ENCODE data around the gene RPL5. TPM values are rescaled to one million over a fixed set of nuclear protein-coding genes. Genes with fewer than 3 reads are reported as not detected.

RPL5 gene
- total and polyA plus RNA-seq, 2 of the 8 experiments (the other 6 are each of a cell fraction or from before 2014, with no cell fraction given), result 1,506 to 2,034 TPM

DNA sequence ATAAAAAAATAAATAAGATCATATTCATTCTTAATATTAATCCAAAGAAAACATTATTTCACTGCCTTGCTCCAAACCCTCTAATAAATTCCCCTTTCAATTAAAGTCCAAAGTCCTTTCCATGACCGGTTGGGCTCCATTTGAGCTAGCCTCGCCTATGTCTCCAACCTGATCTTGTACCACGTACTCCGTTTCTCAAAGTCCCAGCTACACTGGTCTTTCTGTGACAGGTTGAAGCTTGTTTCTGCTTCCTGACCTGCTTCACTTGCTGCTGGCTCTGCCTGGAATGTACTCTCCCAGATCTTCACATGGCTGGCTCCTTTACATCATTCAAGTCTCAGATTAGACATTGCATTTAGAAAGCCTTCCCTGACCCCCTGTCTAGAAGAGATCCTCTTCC lies 16.4 kb downstream of the RPL5 start (continued):
- TF ChIP-seq, protein P1, sequence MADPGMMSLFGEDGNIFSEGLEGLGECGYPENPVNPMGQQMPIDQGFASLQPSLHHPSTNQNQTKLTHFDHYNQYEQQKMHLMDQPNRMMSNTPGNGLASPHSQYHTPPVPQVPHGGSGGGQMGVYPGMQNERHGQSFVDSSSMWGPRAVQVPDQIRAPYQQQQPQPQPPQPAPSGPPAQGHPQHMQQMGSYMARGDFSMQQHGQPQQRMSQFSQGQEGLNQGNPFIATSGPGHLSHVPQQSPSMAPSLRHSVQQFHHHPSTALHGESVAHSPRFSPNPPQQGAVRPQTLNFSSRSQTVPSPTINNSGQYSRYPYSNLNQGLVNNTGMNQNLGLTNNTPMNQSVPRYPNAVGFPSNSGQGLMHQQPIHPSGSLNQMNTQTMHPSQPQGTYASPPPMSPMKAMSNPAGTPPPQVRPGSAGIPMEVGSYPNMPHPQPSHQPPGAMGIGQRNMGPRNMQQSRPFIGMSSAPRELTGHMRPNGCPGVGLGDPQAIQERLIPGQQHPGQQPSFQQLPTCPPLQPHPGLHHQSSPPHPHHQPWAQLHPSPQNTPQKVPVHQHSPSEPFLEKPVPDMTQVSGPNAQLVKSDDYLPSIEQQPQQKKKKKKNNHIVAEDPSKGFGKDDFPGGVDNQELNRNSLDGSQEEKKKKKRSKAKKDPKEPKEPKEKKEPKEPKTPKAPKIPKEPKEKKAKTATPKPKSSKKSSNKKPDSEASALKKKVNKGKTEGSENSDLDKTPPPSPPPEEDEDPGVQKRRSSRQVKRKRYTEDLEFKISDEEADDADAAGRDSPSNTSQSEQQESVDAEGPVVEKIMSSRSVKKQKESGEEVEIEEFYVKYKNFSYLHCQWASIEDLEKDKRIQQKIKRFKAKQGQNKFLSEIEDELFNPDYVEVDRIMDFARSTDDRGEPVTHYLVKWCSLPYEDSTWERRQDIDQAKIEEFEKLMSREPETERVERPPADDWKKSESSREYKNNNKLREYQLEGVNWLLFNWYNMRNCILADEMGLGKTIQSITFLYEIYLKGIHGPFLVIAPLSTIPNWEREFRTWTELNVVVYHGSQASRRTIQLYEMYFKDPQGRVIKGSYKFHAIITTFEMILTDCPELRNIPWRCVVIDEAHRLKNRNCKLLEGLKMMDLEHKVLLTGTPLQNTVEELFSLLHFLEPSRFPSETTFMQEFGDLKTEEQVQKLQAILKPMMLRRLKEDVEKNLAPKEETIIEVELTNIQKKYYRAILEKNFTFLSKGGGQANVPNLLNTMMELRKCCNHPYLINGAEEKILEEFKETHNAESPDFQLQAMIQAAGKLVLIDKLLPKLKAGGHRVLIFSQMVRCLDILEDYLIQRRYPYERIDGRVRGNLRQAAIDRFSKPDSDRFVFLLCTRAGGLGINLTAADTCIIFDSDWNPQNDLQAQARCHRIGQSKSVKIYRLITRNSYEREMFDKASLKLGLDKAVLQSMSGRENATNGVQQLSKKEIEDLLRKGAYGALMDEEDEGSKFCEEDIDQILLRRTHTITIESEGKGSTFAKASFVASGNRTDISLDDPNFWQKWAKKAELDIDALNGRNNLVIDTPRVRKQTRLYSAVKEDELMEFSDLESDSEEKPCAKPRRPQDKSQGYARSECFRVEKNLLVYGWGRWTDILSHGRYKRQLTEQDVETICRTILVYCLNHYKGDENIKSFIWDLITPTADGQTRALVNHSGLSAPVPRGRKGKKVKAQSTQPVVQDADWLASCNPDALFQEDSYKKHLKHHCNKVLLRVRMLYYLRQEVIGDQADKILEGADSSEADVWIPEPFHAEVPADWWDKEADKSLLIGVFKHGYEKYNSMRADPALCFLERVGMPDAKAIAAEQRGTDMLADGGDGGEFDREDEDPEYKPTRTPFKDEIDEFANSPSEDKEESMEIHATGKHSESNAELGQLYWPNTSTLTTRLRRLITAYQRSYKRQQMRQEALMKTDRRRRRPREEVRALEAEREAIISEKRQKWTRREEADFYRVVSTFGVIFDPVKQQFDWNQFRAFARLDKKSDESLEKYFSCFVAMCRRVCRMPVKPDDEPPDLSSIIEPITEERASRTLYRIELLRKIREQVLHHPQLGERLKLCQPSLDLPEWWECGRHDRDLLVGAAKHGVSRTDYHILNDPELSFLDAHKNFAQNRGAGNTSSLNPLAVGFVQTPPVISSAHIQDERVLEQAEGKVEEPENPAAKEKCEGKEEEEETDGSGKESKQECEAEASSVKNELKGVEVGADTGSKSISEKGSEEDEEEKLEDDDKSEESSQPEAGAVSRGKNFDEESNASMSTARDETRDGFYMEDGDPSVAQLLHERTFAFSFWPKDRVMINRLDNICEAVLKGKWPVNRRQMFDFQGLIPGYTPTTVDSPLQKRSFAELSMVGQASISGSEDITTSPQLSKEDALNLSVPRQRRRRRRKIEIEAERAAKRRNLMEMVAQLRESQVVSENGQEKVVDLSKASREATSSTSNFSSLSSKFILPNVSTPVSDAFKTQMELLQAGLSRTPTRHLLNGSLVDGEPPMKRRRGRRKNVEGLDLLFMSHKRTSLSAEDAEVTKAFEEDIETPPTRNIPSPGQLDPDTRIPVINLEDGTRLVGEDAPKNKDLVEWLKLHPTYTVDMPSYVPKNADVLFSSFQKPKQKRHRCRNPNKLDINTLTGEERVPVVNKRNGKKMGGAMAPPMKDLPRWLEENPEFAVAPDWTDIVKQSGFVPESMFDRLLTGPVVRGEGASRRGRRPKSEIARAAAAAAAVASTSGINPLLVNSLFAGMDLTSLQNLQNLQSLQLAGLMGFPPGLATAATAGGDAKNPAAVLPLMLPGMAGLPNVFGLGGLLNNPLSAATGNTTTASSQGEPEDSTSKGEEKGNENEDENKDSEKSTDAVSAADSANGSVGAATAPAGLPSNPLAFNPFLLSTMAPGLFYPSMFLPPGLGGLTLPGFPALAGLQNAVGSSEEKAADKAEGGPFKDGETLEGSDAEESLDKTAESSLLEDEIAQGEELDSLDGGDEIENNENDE (IDR thresholded peaks at IDR 0.05; ENCODE audit: insufficient replicate concordance, low read length), result no peak
- TF ChIP-seq JUND (IDR thresholded peaks at IDR 0.05; ENCODE audit: low read length) (no peak), BRCA1 (IDR thresholded peaks at IDR 0.05; ENCODE audit: low read depth, low read length) (no peak), CTBP2 (IDR thresholded peaks at IDR 0.05; ENCODE audit: borderline replicate concordance, insufficient read depth, insufficient read length, low read length) (no peak), NRF1 (IDR thresholded peaks at IDR 0.05; ENCODE audit: low read depth, low read length) (no peak), SP1 (IDR thresholded peaks at IDR 0.05; ENCODE audit: low read depth, low read length) (no peak), ZNF274 (IDR thresholded peaks at IDR 0.05; ENCODE audit: borderline replicate concordance, extremely low read depth, low read length) (no peak), KDM5A (IDR thresholded peaks at IDR 0.05; ENCODE audit: low read length) (no peak), SP4 (IDR thresholded peaks at IDR 0.05; ENCODE audit: low read length) (no peak), BACH1 (IDR thresholded peaks at IDR 0.05; ENCODE audit: low read length) (no peak)
- TF ChIP-seq, protein P2, sequence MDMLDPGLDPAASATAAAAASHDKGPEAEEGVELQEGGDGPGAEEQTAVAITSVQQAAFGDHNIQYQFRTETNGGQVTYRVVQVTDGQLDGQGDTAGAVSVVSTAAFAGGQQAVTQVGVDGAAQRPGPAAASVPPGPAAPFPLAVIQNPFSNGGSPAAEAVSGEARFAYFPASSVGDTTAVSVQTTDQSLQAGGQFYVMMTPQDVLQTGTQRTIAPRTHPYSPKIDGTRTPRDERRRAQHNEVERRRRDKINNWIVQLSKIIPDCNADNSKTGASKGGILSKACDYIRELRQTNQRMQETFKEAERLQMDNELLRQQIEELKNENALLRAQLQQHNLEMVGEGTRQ (IDR thresholded peaks at IDR 0.05; ENCODE audit: low read length), result no peak
